Epithelial cell of prostate (primary cell): ENCODE results near the gene AFTPH.
A peak's percentile ranks its signal among the peaks of the same experiment; 100 is the strongest.

Experiments used
- DNase-seq: peaks from one replicate; pipeline ENCODE4 v3.0.0-alpha.2; 2011; ENCODE audit warnings: low read depth, low spot score
- H3K27ac ChIP-seq: fragments of 450-650 bp; 2 replicates; pipeline ENCODE4 v1.5.1; 2017; ENCODE audit warnings: mild to moderate bottlenecking

Gene AFTPH

GRCh38 chr2:64626146-64626809, 102.2 kb downstream of the AFTPH start:
- H3K27ac ChIP-seq, result no peak overlapping the region
- no peak for DNase-seq

GRCh38 chr2:64626963-64627760, 103.0 kb downstream of the AFTPH start:
- H3K27ac ChIP-seq, result no peak overlapping the region
- DNase-seq, result no peak

GRCh38 chr2:64627860-64628841, 104.0 kb downstream of the AFTPH start:
- H3K27ac ChIP-seq, result no peak overlapping the region
- no peak for DNase-seq

GRCh38 chr2:64629329-64629781, 105.2 kb downstream of the AFTPH start:
- no peak overlapping the region for H3K27ac ChIP-seq
- DNase-seq, result no peak

DNA sequence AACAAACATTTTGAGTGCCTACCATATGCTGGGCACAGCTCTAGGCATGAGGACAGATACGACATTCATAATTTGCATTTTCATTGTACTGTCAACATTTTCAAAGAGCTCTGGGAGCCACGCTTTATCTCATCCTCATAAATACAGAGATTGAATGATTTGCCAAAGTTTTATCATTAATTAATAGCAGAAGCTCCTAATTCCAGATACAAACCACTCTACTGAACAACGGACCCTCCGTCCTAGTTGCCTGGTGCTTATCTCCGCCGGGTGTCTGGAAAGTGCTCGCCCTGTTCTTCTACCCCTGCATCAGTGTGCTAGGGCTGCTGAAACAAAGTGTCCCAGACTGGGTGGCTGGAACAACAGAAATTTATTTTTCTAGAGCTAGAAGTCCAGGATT, 105.7 kb downstream of the AFTPH start:
- DNase-seq, result no peak
- H3K27ac ChIP-seq, result no peak overlapping the region

DNA sequence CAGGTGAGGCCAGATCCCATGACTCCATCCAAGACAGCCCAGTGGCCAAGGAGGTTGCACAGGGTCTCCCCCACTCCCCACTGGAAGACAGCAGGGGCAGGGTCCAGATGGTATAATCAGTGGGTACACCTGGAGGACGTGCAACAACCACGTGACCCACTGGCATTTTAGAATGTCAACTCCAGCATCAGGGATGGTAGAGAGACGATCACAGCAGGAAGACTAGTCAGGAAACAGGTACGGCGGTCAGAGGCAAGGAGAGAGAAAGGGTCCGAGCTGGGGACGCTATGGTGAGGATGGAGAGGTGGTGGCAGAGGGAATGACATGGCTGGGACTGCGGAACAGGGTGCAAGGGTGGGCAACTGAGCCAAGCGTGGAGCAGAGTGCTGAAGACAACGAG, 106.6 kb downstream of the AFTPH start:
- H3K27ac ChIP-seq, result no peak overlapping the region
- no peak for DNase-seq

GRCh38 chr2:64631771-64632170, 107.6 kb downstream of the AFTPH start:
- no peak for DNase-seq
- no peak overlapping the region for H3K27ac ChIP-seq

- H3K27ac ChIP-seq, result no peak overlapping the region
- no peak for DNase-seq
These were observed 109.0 kb downstream of the AFTPH start for GRCh38 chr2:64632835-64633819.

DNA sequence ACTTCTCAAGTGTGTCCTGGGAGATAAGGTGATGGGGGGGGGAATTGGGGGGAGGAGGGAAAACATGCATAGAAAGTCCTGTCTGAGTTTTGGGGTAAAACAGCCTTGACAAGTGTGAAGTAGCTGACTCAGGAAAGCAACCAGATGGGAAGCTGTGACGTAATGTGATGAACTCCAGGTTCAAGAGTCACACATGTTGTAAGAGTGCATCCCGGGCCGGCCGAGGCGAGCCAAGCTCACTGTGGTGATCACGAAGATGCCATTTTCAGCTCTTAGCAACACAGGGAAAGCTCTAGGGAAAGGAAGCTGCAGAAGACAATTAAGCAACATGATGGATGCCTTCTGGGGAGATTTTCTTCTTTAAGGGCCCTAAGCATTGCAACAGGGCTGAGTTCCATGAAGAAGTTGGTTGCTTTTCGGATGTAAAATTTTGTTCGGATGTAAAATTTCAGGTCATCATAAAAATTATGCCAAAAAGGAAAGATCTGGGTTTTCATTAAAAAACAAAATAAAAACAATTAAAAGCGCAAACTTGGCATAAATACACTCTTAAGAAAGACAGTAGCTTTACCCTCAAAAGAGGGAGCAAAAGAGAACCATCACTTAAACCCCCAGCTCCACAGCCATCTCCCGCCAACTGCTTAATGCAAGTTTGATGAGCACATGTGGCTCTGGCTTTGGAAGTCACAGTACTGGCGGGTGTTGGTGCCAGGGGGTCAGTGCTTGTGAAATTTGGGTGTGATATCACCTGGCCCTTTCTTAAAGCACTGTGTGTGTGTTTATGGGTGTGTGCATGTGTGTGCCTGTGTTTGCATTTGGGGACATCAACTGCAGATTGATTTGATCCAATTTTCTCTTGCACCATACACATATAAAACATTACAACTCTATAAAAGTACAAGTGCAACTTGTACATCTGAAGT, 110.5 kb downstream of the AFTPH start:
- DNase-seq, result no peak
- H3K27ac ChIP-seq, result no peak overlapping the region

DNA sequence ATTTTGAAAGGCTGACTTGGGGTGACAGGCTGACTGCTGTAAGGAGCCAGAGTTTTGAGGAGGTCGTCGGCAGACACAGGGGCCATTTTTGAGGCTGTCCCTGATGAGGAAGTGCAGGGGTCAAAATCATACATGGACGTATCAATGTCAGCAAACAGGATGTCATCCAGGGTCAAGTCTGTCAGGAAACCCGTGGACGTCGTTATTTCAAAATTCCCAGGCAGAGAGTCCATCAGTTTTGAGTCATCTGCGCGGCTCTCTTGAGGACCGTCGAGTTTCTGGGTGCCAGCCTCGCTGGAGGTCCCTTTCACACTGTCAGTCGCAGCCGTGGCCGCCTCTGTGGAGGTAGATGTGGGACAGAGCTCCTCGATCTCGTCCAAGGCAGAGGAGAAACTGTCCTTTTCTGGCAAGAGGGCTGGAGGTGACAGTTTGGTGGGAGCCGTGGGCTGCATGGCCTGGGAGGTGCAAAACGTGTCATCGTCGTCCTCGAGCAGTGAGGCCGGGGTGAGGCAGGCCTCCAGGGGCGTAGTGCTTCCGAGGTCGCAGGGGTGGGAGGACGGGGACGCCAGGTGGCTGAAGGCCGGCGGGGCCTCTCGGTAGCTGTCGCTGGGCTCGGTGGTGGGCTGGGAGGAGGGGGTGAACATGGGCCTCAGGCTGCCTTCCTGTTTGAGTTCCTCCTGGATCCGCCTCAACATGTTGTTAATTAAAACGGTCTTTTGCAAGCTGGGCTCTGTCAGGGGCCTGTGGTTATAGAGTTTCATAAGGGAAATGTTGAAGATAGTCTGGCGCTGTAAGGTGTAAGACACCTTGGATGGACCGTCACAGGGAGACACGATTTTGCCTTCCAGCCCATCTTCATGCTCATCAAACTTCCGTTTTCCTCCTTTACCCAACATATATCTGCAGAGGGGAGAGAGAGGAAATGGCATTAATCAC, 112.1 kb downstream of the AFTPH start:
- no peak for DNase-seq
- H3K27ac ChIP-seq, result no peak overlapping the region

DNA sequence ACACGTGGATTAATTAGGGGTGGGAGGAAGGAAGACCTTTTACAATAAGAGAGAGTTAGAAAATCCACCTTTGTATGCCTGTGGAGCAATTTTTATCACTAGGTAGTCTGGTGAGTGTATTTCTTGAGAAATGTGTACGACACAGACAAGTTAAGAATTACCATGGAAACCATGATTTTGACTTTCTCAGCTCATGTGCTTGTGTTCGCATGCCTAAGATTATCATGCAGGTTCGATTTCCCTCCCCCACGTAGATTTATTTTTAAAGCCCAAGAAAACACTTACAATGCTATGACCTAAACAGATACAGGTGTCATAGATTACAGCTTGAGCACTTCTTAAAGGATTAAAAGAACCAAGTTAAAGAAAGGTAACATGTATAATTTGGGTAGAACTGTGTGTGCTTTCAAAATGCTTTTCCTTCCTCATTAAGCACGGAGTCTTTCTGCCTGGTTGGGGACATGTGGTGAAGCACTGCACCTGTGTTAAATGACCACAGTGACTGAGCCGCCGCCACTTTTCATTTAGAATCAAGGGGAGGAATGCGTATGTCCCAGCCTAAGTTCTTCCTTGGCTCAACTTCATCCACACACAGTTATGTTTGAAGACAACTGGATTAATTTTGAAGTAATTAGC, 113.0 kb downstream of the AFTPH start:
- H3K27ac ChIP-seq, result peak overlapping the region; percentile 79
- DNase-seq, result no peak

DNA sequence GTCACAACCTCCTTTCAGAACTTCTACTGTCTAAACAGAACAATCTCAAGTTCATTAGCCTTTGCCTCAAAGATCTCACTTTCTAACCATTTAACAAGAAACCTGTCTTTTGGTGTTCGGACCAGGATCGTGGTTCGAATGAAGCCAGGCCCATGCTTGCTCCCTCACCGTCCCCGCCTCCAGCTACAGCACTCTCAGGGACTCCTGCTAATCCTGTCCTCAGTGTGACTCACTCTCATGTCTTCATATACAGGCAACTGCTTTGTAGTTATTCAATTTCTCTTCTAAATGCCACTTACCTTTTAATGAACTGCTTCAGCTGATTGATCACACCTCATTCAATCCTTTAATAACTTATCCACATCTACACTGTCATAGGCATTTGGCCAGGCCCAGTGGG, 113.8 kb downstream of the AFTPH start:
- no peak for DNase-seq
- H3K27ac ChIP-seq, result peak overlapping the region; percentile 79

DNA sequence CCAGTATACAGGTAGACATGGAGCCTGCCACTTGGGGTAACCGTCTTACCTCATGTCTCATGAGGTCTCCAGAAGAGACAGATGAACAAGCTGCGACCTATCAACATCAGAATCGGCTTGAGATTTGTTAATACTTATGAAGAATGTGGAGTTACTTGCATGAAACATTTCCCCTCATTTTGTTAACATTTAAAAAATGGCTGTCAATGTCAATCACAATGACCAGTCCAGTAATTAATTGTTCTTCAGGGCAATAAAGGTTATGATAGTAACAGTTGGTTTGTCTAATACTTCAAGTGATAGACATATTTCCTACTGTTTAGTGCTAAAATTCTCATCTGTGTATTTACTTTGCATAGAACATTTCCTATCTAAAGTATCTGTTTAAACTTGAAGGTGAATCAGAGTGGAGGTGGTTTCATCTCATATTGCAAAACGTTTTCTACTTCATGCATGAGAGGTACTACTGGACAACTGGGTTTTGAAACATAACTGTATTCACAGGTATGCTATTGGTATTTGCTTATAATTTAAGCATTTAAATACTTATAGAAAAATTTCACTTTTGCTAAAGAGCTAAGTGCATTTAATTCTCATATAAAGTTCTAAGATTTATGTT, 114.5 kb downstream of the AFTPH start:
- H3K27ac ChIP-seq, result peak overlapping the region; percentile 79
- no peak for DNase-seq

GRCh38 chr2:64639691-64640090, 115.6 kb downstream of the AFTPH start:
- H3K27ac ChIP-seq, result peak overlapping the region; percentile 79
- DNase-seq, result no peak

- H3K27ac ChIP-seq, result peak overlapping the region; percentile 79
These were observed 116.3 kb downstream of the AFTPH start for GRCh38 chr2:64640153-64641044.

More at GRCh38 chr2:64640153-64641044, 116.3 kb downstream of the AFTPH start:
- no peak for DNase-seq
